Tongue (tissue), 2 donors: ENCODE measurements around the gene KCNIP3. TPM values are rescaled to one million over a fixed set of nuclear protein-coding genes. Genes with fewer than 3 reads are reported as not detected.
A peak's percentile ranks its signal among the peaks of the same experiment; 100 is the strongest.

ENCODE experiments used
- DNase-seq: peaks from one replicate; pipeline ENCODE4 v3.0.0-alpha.2; 2015
- total RNA-seq: library from RNA; depleted of rRNA; stranded (reverse); fragments of >200 nt; gene quantifications from one replicate; pipeline ENCODE4 v1.2.3, GENCODE V29; 2014

KCNIP3 gene
- total RNA-seq, 1 donor from 2014 or later = 8.8 TPM

- DNase-seq = no peak
Observed at GRCh38 chr2:95329891-95330793, 33.0 kb downstream of the KCNIP3 start.

- no peak for DNase-seq
Observed at GRCh38 chr2:95330794-95331338, 33.7 kb downstream of the KCNIP3 start.

- no peak for DNase-seq
Observed at GRCh38 chr2:95331606-95332005, 34.5 kb downstream of the KCNIP3 start.

- DNase-seq = no peak
Observed at GRCh38 chr2:95332036-95332435, 34.9 kb downstream of the KCNIP3 start.

- DNase-seq = no peak
Observed at GRCh38 chr2:95333056-95333455, 35.9 kb downstream of the KCNIP3 start.

- DNase-seq = peak; percentile 86
Observed at GRCh38 chr2:95333888-95334338, 36.8 kb downstream of the KCNIP3 start.

- no peak for DNase-seq
Observed at GRCh38 chr2:95334916-95335641, 37.9 kb downstream of the KCNIP3 start.

GRCh38 chr2:95336406-95336805, 39.3 kb downstream of the KCNIP3 start:
- no peak for DNase-seq

- no peak for DNase-seq
Observed at GRCh38 chr2:95337829-95338228, 40.7 kb downstream of the KCNIP3 start.

GRCh38 chr2:95342556-95343320, 45.6 kb downstream of the KCNIP3 start:
- DNase-seq = no peak

GRCh38 chr2:95343429-95344214, 46.5 kb downstream of the KCNIP3 start:
- no peak for DNase-seq

- no peak for DNase-seq
Observed at GRCh38 chr2:95344215-95344583, 47.1 kb downstream of the KCNIP3 start.

GRCh38 chr2:95344656-95345055, 47.5 kb downstream of the KCNIP3 start:
- no peak for DNase-seq

GRCh38 chr2:95345081-95345562, 48.0 kb downstream of the KCNIP3 start:
- no peak for DNase-seq

- peak; percentile 88 for DNase-seq
Observed at GRCh38 chr2:95345563-95346230, 48.5 kb downstream of the KCNIP3 start.

GRCh38 chr2:95346231-95346737, 49.1 kb downstream of the KCNIP3 start:
- DNase-seq = peak; percentile 71

GRCh38 chr2:95346738-95347671, 49.9 kb downstream of the KCNIP3 start:
- DNase-seq = peak; percentile 35

- no peak for DNase-seq
Observed at GRCh38 chr2:95347681-95348608, 50.8 kb downstream of the KCNIP3 start.
